ENCODE results near the gene PXMP4.

PXMP4 gene

DNA sequence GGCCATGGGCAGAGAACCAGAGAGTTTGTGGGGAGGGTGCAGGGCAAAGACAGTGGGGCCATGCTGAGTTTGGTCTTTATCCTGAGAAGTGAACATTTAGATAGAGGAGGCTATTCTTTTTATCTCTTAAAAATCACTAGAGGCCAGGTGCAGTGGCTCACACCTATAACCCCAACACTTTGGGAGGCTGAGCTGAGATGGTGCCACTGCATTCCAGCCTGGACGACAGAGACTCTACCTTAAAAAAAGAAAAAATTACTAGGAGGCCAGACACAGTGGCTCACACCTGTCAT is 8.7 kb downstream of the PXMP4 start (continued):
- TF ChIP-seq, protein P1, sequence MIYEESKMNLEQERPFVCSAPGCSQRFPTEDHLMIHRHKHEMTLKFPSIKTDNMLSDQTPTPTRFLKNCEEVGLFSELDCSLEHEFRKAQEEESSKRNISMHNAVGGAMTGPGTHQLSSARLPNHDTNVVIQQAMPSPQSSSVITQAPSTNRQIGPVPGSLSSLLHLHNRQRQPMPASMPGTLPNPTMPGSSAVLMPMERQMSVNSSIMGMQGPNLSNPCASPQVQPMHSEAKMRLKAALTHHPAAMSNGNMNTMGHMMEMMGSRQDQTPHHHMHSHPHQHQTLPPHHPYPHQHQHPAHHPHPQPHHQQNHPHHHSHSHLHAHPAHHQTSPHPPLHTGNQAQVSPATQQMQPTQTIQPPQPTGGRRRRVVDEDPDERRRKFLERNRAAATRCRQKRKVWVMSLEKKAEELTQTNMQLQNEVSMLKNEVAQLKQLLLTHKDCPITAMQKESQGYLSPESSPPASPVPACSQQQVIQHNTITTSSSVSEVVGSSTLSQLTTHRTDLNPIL (CRISPR knock-in tag; IDR thresholded peaks at IDR 0.05; ENCODE audit: low read depth), result no peak
- TF ChIP-seq SNAI2 (CRISPR knock-in tag; IDR thresholded peaks at IDR 0.05), result no peak
- no peak for TF ChIP-seq ZNF70 (CRISPR knock-in tag; IDR thresholded peaks at IDR 0.05)
- no peak for TF ChIP-seq TCF4 (CRISPR knock-in tag; IDR thresholded peaks at IDR 0.05; ENCODE audit: borderline replicate concordance)

DNA sequence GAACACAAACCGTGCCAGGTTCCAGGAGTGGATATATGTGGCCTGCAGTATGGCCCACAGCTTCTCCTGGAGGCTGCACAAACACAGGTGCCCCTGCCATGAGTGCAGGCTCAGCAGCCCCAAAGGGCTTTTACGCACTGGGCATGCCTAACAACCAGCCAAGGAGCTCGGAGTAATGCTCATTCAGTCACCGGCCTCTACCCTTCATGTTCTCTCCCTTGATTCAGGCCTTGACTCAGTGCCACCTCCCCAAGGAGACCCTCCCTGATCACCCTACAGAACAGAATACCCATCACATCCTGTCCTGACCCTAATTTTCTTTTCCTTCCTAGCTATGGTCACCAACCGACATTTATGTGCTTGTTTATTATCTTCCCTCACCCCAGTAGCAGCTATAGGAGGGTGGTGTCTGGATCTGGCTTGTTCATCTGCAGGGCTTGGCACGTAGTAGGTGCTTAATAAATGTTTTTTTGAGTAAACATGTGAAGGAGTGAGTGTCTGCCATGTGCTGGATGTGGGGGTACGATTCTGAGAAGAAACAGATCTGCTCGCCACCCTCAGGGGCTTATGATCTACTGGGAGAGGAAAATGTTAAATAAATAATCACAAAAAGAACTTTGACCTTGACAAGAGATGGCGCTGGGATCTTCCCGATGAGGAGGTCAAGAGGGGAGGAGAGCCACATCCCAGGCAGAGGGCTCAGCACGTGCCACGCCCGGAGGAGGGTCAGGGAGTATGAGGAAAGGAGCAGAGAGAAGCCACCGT is 9.2 kb downstream of the PXMP4 start:
- TF ChIP-seq POU6F1 (CRISPR knock-in tag; IDR thresholded peaks at IDR 0.05; ENCODE audit: borderline replicate concordance, low read depth) (no peak), OSR1 (CRISPR knock-in tag; IDR thresholded peaks at IDR 0.05) (no peak), TOX (CRISPR knock-in tag; IDR thresholded peaks at IDR 0.05; ENCODE audit: borderline replicate concordance) (no peak), ZNF70 (CRISPR knock-in tag; IDR thresholded peaks at IDR 0.05) (no peak), BACH2 (CRISPR knock-in tag; IDR thresholded peaks at IDR 0.05; ENCODE audit: borderline replicate concordance) (no peak), ZFP30 (CRISPR knock-in tag; IDR thresholded peaks at IDR 0.05) (no peak), TCF4 (CRISPR knock-in tag; IDR thresholded peaks at IDR 0.05; ENCODE audit: borderline replicate concordance) (no peak), PPARA (CRISPR knock-in tag; IDR thresholded peaks at IDR 0.05; ENCODE audit: borderline replicate concordance) (no peak), SNAI2 (CRISPR knock-in tag; IDR thresholded peaks at IDR 0.05) (no peak), ESRRG (CRISPR knock-in tag; IDR thresholded peaks at IDR 0.05) (no peak), ZNF8 (CRISPR knock-in tag; IDR thresholded peaks at IDR 0.05) (no peak), ZC3H10 (CRISPR knock-in tag; IDR thresholded peaks at IDR 0.05) (no peak), ZFP3 (CRISPR knock-in tag; IDR thresholded peaks at IDR 0.05) (no peak), PATZ1 (CRISPR knock-in tag; IDR thresholded peaks at IDR 0.05; ENCODE audit: borderline replicate concordance) (no peak), CSDC2 (CRISPR knock-in tag; IDR thresholded peaks at IDR 0.05) (no peak), RARB (CRISPR knock-in tag; IDR thresholded peaks at IDR 0.05) (no peak), GLIS3 (CRISPR knock-in tag; IDR thresholded peaks at IDR 0.05) (no peak)
- TF ChIP-seq, protein P1 (CRISPR knock-in tag; IDR thresholded peaks at IDR 0.05; ENCODE audit: low read depth), result no peak
- ATAC-seq, result no peak

DNA sequence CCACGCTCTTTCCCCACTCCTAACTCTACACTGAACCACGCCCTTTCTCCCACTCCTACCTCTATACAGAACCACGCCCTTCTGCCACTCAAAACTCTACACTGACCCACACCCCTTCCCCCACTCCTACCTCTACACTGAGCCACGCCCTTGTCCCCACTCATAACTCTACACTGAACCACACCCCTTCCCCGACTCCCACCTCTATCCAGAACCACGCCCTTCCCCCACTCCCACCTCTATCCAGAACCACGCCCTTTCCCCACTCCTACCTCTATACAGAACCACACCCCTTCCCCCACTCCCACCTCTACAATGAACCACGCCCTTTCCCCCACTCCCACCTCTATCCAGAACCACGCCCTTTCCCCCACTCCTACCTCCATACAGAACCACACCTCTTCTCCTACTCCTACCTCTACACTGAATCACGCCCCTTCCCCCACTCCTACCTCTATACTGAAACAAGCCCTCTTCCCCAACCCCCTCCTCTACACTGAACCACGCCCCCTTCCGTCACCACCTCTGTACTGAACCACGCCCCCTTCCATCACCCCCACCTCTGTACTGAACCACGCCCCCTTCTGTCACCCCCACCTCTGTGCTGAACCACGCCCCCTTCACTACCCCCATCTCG is 10.1 kb downstream of the PXMP4 start:
- no peak for ATAC-seq
- no peak for TF ChIP-seq CSDC2 (CRISPR knock-in tag; IDR thresholded peaks at IDR 0.05)
- no peak for TF ChIP-seq BACH2 (CRISPR knock-in tag; IDR thresholded peaks at IDR 0.05; ENCODE audit: borderline replicate concordance)
- no peak for TF ChIP-seq SNAI2 (CRISPR knock-in tag; IDR thresholded peaks at IDR 0.05)

DNA sequence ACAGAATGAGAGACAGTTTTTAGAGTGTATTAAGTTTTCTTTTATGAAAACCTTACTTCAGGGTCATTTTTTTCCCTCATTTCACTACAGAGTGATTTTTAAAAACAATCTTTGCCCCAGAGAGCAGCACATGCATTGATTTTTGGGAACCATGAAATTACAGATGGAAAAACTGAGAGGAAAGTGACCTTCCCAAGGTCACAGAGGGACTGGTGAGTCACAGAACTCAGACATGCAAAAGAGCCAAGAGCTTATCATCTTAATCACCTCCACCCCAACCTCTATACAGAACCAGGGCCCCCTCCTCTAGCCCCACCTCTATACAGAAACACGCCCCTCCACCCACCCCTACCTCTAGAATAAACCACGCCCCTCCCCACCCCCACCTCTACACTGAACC is 10.7 kb downstream of the PXMP4 start:
- no peak for ATAC-seq
- TF ChIP-seq TSHZ2 (CRISPR knock-in tag; IDR thresholded peaks at IDR 0.05) (no peak), ISL1 (CRISPR knock-in tag; IDR thresholded peaks at IDR 0.05) (no peak), ZNF8 (CRISPR knock-in tag; IDR thresholded peaks at IDR 0.05) (no peak), POU6F1 (CRISPR knock-in tag; IDR thresholded peaks at IDR 0.05; ENCODE audit: borderline replicate concordance, low read depth) (no peak), ZNF70 (CRISPR knock-in tag; IDR thresholded peaks at IDR 0.05) (no peak), ARNTL (CRISPR knock-in tag; IDR thresholded peaks at IDR 0.05; ENCODE audit: borderline replicate concordance, low read depth) (no peak), ZC3H10 (CRISPR knock-in tag; IDR thresholded peaks at IDR 0.05) (no peak), RARB (CRISPR knock-in tag; IDR thresholded peaks at IDR 0.05) (no peak), PPARA (CRISPR knock-in tag; IDR thresholded peaks at IDR 0.05; ENCODE audit: borderline replicate concordance) (no peak), CSDC2 (CRISPR knock-in tag; IDR thresholded peaks at IDR 0.05) (no peak), OSR1 (CRISPR knock-in tag; IDR thresholded peaks at IDR 0.05) (no peak), ZFP30 (CRISPR knock-in tag; IDR thresholded peaks at IDR 0.05) (no peak), ZFP3 (CRISPR knock-in tag; IDR thresholded peaks at IDR 0.05) (no peak), GLIS3 (CRISPR knock-in tag; IDR thresholded peaks at IDR 0.05) (no peak)
- TF ChIP-seq, protein P1 (CRISPR knock-in tag; IDR thresholded peaks at IDR 0.05; ENCODE audit: low read depth), result no peak
